PC-3 (cell line): ENCODE measurements around the gene NDUFAF2.

Experiments
- CTCF ChIP-seq: fragments of 300-600 bp; sonication (generic); conservative IDR thresholded peaks from 2 replicates; pipeline ENCODE4 v1.5.1; 2017; ENCODE audit warnings: antibody characterized with exemption, low read depth, mild to moderate bottlenecking, low read length
- EZH2 ChIP-seq: fragments of 300-600 bp; sonication (generic); IDR thresholded peaks from one replicate; pipeline ENCODE4 v1.6.1; 2017; ENCODE audit warnings: antibody characterized with exemption, mild to moderate bottlenecking, low read length; ENCODE audit not compliant: unreplicated experiment

- TF ChIP-seq CTCF = no peak
- no peak for TF ChIP-seq EZH2
Measured at GRCh38 chr5:60958712-60959111, 13.7 kb downstream of the NDUFAF2 start.
